Endothelial cell of umbilical vein (primary cell): ENCODE measurements around the gene LHX6. TPM values are rescaled to one million over a fixed set of nuclear protein-coding genes. Genes with fewer than 3 reads are reported as not detected.

Experiments used
- BruUV-seq: library from RNA; stranded (reverse); fragments of 400-500 nt; replicated peaks from 2 replicates; lab custom pipeline; 2021; lab: Mats Ljungman, UMichigan
- CTCF ChIA-PET: fragments of 300-600, 350-600 bp; sonication (Branson Sonifier 250); formaldehyde crosslinking; loops from one replicate; lab custom pipeline; 2021; ENCODE audit warnings: antibody characterized with exemption, inconsistent platforms; lab: Charles Lee
- POLR2A ChIA-PET: fragments of 300-600, 350-600 bp; sonication (Branson Sonifier 250); formaldehyde crosslinking; loops from one replicate; lab custom pipeline; 2021; ENCODE audit warnings: antibody characterized with exemption, inconsistent platforms; lab: Charles Lee
- DNase-seq: peaks from one replicate; pipeline ENCODE4 v3.0.0-alpha.2; 2011; ENCODE audit warnings: low read depth, low spot score
- FAIRE-seq: peaks from 2 replicates; lab custom pipeline; 2011; peaks lifted over from hg19 to GRCh38; lab: Jason Lieb, UNC
- H2AFZ ChIP-seq: 2 replicates; pipeline ENCODE4 v1.6.0; 2012; ENCODE audit warnings: low read depth, low read length, control low read depth, inconsistent platforms
- H3K27ac ChIP-seq: 2 replicates; pipeline ENCODE4 v1.5.1; 2011; ENCODE audit warnings: low read depth, mild to moderate bottlenecking, control low read depth, low read length, moderate library complexity; ENCODE audit not compliant: insufficient read depth
- H3K27me3 ChIP-seq, 2 experiments: 2 replicates each; pipeline versions ENCODE4 v1.6.0 to v1.6.1; 2011; ENCODE audit warnings: low read length in 2 of 2, mixed read lengths in 1 of 2; ENCODE audit not compliant: control insufficient read depth in 2 of 2, insufficient read depth in 2 of 2
- H3K36me3 ChIP-seq, 2 experiments: 2 replicates in 1 of 2; 3 replicates in 1 of 2; pipeline ENCODE4 v1.5.1; 2011; ENCODE audit warnings: low read length in 2 of 2, mild to moderate bottlenecking in 1 of 2, moderate library complexity in 1 of 2; ENCODE audit not compliant: control insufficient read depth in 2 of 2, insufficient read depth in 2 of 2; ENCODE audit errors: extremely low read depth in 1 of 2
- H3K4me1 ChIP-seq: 3 replicates; pipeline ENCODE4 v1.5.1; 2011; ENCODE audit warnings: mild to moderate bottlenecking, low read length; ENCODE audit not compliant: control insufficient read depth, insufficient read depth; ENCODE audit errors: extremely low read depth
- H3K4me2 ChIP-seq: 2 replicates; pipeline ENCODE4 v1.6.1; 2011; ENCODE audit warnings: low read length, control low read depth, mixed read lengths; ENCODE audit not compliant: insufficient read depth
- H3K4me3 ChIP-seq, 3 experiments: fragments of 200-600 bp in 1 of 3; sonication (generic), shearing (Covaris generic) in 1 of 3; replicated peaks in 1 of 3; 2 replicates each; pipeline ENCODE4 v1.5.1; 2011 to 2016; ENCODE audit warnings: control low read depth in 3 of 3, low read length in 3 of 3, mild to moderate bottlenecking in 2 of 3, inconsistent platforms in 1 of 3, low read depth in 1 of 3, moderate library complexity in 1 of 3; ENCODE audit not compliant: insufficient read depth in 1 of 3
- H3K79me2 ChIP-seq: 2 replicates; pipeline ENCODE4 v1.6.0; 2012; ENCODE audit warnings: low read length, inconsistent platforms; ENCODE audit not compliant: control insufficient read depth, insufficient read depth
- H3K9ac ChIP-seq: replicated peaks from 2 replicates; pipeline ENCODE3; 2011; ENCODE audit warnings: low read length, control low read depth; ENCODE audit not compliant: insufficient read depth; ENCODE audit errors: extremely low read depth
- H3K9me1 ChIP-seq: replicated peaks from 3 replicates; pipeline ENCODE4 v1.6.0; 2011; ENCODE audit warnings: mild to moderate bottlenecking, low read length; ENCODE audit not compliant: control insufficient read depth, insufficient read depth; ENCODE audit errors: extremely low read depth
- H3K9me3 ChIP-seq: replicated peaks from 2 replicates; pipeline ENCODE4 v1.5.1; 2012; ENCODE audit warnings: low read length, inconsistent platforms; ENCODE audit not compliant: control insufficient read depth, insufficient read depth
- H4K20me1 ChIP-seq: replicated peaks from 2 replicates; pipeline ENCODE3; 2011; ENCODE audit warnings: mild to moderate bottlenecking, low read length; ENCODE audit not compliant: control insufficient read depth, insufficient read depth; ENCODE audit errors: extremely low read depth
- EZH2 ChIP-seq: IDR thresholded peaks from 2 replicates; pipeline ENCODE4 v1.6.1; 2012; ENCODE audit warnings: borderline replicate concordance, low read depth, mild to moderate bottlenecking, moderate library complexity, low read length, inconsistent platforms; ENCODE audit not compliant: severe bottlenecking
- FOS ChIP-seq: IDR thresholded peaks from 2 replicates; pipeline ENCODE4 v1.6.1; 2011; ENCODE audit warnings: mild to moderate bottlenecking, low read length, moderate library complexity, borderline replicate concordance; ENCODE audit not compliant: insufficient read depth
- GATA2 ChIP-seq: IDR thresholded peaks from 2 replicates; pipeline ENCODE4 v1.7.0; 2011; ENCODE audit warnings: low read depth, mild to moderate bottlenecking, moderate library complexity, mixed read lengths, low read length; ENCODE audit not compliant: insufficient read length, insufficient read depth
- JUN ChIP-seq: IDR thresholded peaks from 2 replicates; pipeline ENCODE4 v1.6.1; 2011; ENCODE audit warnings: borderline replicate concordance, low read depth; ENCODE audit not compliant: insufficient read length, insufficient read depth
- MYC ChIP-seq: IDR thresholded peaks from one replicate; pipeline ENCODE4 v1.6.1; 2011; ENCODE audit warnings: mild to moderate bottlenecking, low read depth, low read length
- POLR2A ChIP-seq: IDR thresholded peaks from 2 replicates; pipeline ENCODE4 v1.6.1; 2012; ENCODE audit warnings: low read depth, mild to moderate bottlenecking, control low read depth, low read length
- POLR2AphosphoS5 ChIP-seq: IDR thresholded peaks from 2 replicates; pipeline ENCODE4 v1.6.1; 2012; ENCODE audit warnings: low read depth, mild to moderate bottlenecking, control low read depth, low read length, moderate library complexity; ENCODE audit not compliant: insufficient read depth
- dilution Hi-C: fragments of 300-500 bp; cut with MboI; formaldehyde crosslinking; loops from one replicate; pipeline ENCODE4 v1.15.0; 2019; ENCODE audit warnings: low sequenced_read_pairs; ENCODE audit not compliant: extremely low pct_ligation_motif_present
- intact Hi-C: fragments of 100-400 bp; cut with micrococcal nuclease; formaldehyde crosslinking; loops from one replicate; pipeline ENCODE4 v1.10.0; 2022
- polyA plus RNA-seq, 4 experiments: library from polyadenylated mRNA; depleted of rRNA in 3 of 4; stranded (reverse) in 3 of 4; unstranded in 1 of 4; fragments of >200 nt; gene quantifications; 2 replicates each; pipeline versions ENCODE4 v1.2.1 to v1.2.3, GENCODE V29; 2011 to 2012; ENCODE audit warnings: missing spikeins in 1 of 4
- total RNA-seq: library from RNA; stranded (reverse); gene quantifications from 2 replicates; pipeline ENCODE4 v1.2.3, GENCODE V29; 2021
- TF ChIP-seq, protein P1 (sequence below): IDR thresholded peaks from 2 replicates; pipeline ENCODE4 v1.6.1; 2011; ENCODE audit not compliant: insufficient read depth, insufficient read length
- TF ChIP-seq, protein P2 (sequence below), 2 donors: IDR thresholded peaks; 1 replicate in 1 of 2; 2 replicates in 1 of 2; pipeline ENCODE4 v1.5.1; 2011; ENCODE audit warnings: low read length in 2 of 2, mild to moderate bottlenecking in 2 of 2, moderate library complexity in 2 of 2, control low read depth in 1 of 2, inconsistent platforms in 1 of 2, low read depth in 1 of 2; ENCODE audit not compliant: insufficient read depth in 1 of 2; ENCODE audit errors: extremely low read depth in 1 of 2

Gene LHX6
- total and polyA plus RNA-seq, 2 donors (not counting 3 experiments of a cell fraction or from before 2014, with no cell fraction given), result 2.4 to 18.4 TPM

DNA sequence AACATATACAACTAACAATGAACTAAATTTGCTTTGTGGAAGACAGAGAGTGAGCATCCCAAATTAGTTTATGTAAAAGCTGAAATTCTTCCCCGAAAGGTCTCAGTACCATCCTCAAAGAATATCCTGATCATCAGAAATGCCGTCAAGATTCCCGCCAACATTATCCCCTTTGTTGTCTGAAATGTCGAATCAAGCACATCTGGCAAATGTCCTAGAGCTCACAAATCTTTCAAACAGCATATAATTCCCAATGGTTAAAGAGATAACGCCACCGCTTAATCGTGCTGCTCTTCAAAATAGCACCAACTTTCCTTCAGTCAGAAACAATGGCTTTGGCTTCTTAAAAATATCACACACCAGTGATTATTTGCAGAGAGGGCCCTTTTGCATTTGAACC, 45.3 kb downstream of the LHX6 start:
- dilution Hi-C loops (no loop called here), intact Hi-C loops (no loop called here)
- no peak overlapping the region for H3K4me2 ChIP-seq
- TF ChIP-seq POLR2A (no peak), GATA2 (no peak), JUN (no peak), FOS (no peak), EZH2 (no peak), POLR2AphosphoS5 (no peak), MYC (no peak)
- TF ChIP-seq, protein P1, sequence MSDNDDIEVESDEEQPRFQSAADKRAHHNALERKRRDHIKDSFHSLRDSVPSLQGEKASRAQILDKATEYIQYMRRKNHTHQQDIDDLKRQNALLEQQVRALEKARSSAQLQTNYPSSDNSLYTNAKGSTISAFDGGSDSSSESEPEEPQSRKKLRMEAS, result no peak
- TF ChIP-seq, protein P2, sequence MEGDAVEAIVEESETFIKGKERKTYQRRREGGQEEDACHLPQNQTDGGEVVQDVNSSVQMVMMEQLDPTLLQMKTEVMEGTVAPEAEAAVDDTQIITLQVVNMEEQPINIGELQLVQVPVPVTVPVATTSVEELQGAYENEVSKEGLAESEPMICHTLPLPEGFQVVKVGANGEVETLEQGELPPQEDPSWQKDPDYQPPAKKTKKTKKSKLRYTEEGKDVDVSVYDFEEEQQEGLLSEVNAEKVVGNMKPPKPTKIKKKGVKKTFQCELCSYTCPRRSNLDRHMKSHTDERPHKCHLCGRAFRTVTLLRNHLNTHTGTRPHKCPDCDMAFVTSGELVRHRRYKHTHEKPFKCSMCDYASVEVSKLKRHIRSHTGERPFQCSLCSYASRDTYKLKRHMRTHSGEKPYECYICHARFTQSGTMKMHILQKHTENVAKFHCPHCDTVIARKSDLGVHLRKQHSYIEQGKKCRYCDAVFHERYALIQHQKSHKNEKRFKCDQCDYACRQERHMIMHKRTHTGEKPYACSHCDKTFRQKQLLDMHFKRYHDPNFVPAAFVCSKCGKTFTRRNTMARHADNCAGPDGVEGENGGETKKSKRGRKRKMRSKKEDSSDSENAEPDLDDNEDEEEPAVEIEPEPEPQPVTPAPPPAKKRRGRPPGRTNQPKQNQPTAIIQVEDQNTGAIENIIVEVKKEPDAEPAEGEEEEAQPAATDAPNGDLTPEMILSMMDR (IDR thresholded peaks at IDR 0.05; ENCODE audit: extremely low read depth in 1 of 2, insufficient read depth in 1 of 2, low read depth in 1 of 2, low read length in 2 of 2), result no peak
- no TSS peak for BruUV-seq
- peaks cover 10 to 24% of the 10 kb centered on the region in 2 experiments for H3K27me3 ChIP-seq
- H3K9me3 ChIP-seq, result no peaks in the 10 kb centered on the region
- H3K9ac ChIP-seq, result no peak overlapping the region
- H3K9me1 ChIP-seq, result no peaks in the 10 kb centered on the region
- CTCF ChIA-PET, result interaction anchor here (1.4 to 2.1 kb wide), 3 partner anchors 8 to 84 kb away, joined by 3 to 6 read pairs (median 3); no protein-coding TSS in a partner anchor
- no peak for FAIRE-seq
- H3K4me3 ChIP-seq, result no peak overlapping the region
- POLR2A ChIA-PET, result no interaction called here
- DNase-seq, result no peak
- H2AFZ ChIP-seq, result no peak overlapping the region
- H3K36me3 ChIP-seq, result no peaks in the 10 kb centered on the region
- no peaks in the 10 kb centered on the region for H4K20me1 ChIP-seq
- H3K4me1 ChIP-seq, result no peaks in the 10 kb centered on the region
- H3K79me2 ChIP-seq, result no peaks in the 10 kb centered on the region
- no peak overlapping the region for H3K27ac ChIP-seq
